Measurements from ENCODE around the gene CYP4V2. TPM values are rescaled to one million over a fixed set of nuclear protein-coding genes. Genes with fewer than 3 reads are reported as not detected.

The CYP4V2 gene
- polyA plus RNA-seq, 1 experiment = 4.2 TPM

DNA sequence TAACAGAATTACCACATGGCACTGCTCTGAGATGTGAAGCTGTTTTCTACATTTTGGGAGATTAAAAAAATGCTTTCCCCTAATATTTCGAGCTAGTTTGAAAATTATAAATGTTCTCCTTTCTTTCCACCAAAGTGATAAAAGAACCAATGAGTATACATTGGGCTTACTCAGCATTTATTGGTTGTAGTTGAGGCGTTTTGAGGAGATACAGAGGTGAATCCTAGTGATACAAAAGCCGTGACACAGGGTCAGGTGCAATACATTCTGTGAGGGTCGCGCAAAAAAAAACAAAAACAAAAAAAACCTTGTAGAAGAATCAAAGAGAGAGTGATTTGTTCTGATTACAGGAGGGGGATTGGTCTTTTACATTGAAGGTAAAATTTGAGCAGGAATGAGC is 32.4 kb upstream of the CYP4V2 start:
- Histone ChIP-seq H3K36me3 (ENCODE audit: control insufficient read depth, insufficient read depth, low read length) (no peaks in the 10 kb centered on the region), H3K27me3 (ENCODE audit: control insufficient read depth, insufficient read depth, low read length) (no peaks in the 10 kb centered on the region), H3K4me3 (ENCODE audit: low read depth, low read length) (no peak overlapping the region)
- DNase-seq (ENCODE audit: low read depth) = no peak
- CTCF ChIA-PET = no interaction called here
- TF ChIP-seq, protein P1, sequence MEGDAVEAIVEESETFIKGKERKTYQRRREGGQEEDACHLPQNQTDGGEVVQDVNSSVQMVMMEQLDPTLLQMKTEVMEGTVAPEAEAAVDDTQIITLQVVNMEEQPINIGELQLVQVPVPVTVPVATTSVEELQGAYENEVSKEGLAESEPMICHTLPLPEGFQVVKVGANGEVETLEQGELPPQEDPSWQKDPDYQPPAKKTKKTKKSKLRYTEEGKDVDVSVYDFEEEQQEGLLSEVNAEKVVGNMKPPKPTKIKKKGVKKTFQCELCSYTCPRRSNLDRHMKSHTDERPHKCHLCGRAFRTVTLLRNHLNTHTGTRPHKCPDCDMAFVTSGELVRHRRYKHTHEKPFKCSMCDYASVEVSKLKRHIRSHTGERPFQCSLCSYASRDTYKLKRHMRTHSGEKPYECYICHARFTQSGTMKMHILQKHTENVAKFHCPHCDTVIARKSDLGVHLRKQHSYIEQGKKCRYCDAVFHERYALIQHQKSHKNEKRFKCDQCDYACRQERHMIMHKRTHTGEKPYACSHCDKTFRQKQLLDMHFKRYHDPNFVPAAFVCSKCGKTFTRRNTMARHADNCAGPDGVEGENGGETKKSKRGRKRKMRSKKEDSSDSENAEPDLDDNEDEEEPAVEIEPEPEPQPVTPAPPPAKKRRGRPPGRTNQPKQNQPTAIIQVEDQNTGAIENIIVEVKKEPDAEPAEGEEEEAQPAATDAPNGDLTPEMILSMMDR (IDR thresholded peaks at IDR 0.05; ENCODE audit: insufficient read depth, low read depth, low read length) = no peak
- POLR2A ChIA-PET = no interaction called here

DNA sequence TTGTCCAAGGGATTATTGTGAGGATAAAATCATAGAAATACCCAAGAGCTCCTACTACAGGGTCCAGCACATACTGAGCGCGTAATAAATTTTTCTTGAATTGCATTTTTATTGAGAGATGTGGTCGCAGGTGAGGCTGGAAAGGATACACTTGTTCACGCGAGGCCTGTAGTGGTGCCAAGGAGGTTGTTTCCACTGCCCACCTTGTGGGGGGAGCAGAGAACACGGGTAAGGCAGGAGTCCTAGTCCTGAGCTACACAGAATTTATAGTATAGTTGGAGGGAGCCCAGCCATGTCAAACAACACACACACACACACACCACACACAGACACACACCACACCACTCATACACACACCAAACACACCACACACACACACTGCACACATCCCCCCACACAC is 31.8 kb upstream of the CYP4V2 start:
- Histone ChIP-seq H3K4me3 (ENCODE audit: low read depth, low read length) (no peak overlapping the region), H3K36me3 (ENCODE audit: control insufficient read depth, insufficient read depth, low read length) (no peaks in the 10 kb centered on the region), H3K27me3 (ENCODE audit: control insufficient read depth, insufficient read depth, low read length) (no peaks in the 10 kb centered on the region)
- POLR2A ChIA-PET = no interaction called here
- no peak for DNase-seq (ENCODE audit: low read depth)
- CTCF ChIA-PET = no interaction called here
- TF ChIP-seq, protein P1 (IDR thresholded peaks at IDR 0.05; ENCODE audit: insufficient read depth, low read depth, low read length) = no peak

DNA sequence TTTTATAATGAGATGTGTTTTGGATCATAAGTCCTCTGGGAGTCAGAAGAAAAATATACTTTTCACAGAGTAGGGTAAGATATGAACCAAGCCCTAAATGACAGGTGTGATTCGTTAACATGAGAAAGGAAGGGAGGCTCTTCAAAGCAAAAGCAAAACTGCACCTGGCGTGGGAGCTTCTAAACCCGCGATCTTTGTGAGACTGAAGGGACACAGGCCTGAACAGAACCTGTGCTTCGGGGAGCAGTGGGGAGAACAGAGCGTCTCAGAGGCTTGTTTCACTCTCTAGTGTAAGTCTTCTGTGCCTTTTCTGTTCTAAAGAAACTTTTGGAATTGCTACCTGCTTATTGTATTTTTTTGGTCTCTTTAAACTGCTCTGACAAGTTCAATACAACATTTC is 30.2 kb upstream of the CYP4V2 start:
- no peak for DNase-seq (ENCODE audit: low read depth)
- Histone ChIP-seq H3K4me3 (ENCODE audit: low read depth, low read length) (no peak overlapping the region), H3K27me3 (ENCODE audit: control insufficient read depth, insufficient read depth, low read length) (no peaks in the 10 kb centered on the region), H3K36me3 (ENCODE audit: control insufficient read depth, insufficient read depth, low read length) (no peaks in the 10 kb centered on the region)
- ChIA-PET POLR2A (no interaction called here), CTCF (no interaction called here)
- TF ChIP-seq, protein P1 (IDR thresholded peaks at IDR 0.05; ENCODE audit: insufficient read depth, low read depth, low read length) = no peak

DNA sequence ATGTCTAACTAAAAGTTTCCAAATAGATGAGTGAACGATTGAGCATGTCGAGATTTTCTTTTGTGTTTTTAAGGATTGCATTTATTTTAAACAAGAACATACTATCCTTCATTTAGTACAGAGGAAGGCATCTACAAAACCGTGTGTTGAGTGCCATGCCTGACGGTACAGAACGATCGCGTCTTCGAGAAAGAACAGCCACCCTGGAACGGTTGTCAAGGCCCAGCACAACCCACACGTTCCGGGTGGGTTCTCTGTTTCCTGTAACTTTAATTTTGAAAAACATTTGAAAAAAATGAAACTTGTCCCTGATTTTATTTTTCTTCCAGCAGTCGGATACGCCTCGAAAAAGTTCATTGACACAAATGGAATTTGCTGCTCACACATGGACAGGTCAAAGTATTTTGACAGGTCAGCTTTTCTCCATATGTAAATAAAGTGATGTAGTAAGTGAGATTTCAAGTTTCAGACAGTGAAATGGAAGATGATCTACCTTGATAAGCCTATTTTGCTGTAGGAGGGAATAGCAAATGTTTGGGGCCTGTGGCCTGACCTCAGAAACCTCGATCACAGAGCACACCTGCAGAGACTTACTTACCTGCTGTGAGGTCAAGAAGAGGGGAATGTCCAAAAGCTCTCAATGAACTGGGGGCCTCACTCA is 24.4 kb upstream of the CYP4V2 start:
- TF ChIP-seq, protein P1 (IDR thresholded peaks at IDR 0.05; ENCODE audit: insufficient read depth, low read depth, low read length) = no peak
- Histone ChIP-seq H3K27me3 (ENCODE audit: control insufficient read depth, insufficient read depth, low read length) (no peaks in the 10 kb centered on the region), H3K36me3 (ENCODE audit: control insufficient read depth, insufficient read depth, low read length) (no peaks in the 10 kb centered on the region), H3K4me3 (ENCODE audit: low read depth, low read length) (no peak overlapping the region)
- DNase-seq (ENCODE audit: low read depth) = no peak
- ChIA-PET POLR2A (no interaction called here), CTCF (no interaction called here)

DNA sequence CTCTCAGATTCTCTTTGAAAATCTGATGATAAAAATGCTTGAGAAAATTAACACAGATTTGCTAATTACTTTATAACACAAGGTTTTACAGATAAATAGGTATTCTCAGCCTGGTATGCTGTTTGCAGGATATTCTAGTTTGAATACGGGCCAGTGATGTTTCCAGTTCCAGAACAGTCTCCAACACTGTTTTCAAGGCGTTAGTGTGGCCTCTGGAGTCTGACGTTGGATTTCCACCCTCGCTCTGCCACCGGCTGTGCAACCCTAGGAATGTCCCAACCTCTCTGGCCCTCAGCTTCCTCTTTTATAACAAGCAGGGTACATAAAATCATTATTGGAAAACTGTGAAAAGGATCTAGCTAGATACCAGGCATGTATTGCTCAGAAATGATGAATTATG is 23.8 kb upstream of the CYP4V2 start:
- CTCF ChIA-PET = interaction anchor here (0.7 kb wide), 1 partner anchor 12 kb away, joined by 3 read pairs; no protein-coding TSS in a partner anchor
- Histone ChIP-seq H3K27me3 (ENCODE audit: control insufficient read depth, insufficient read depth, low read length) (no peaks in the 10 kb centered on the region), H3K4me3 (ENCODE audit: low read depth, low read length) (no peak overlapping the region), H3K36me3 (ENCODE audit: control insufficient read depth, insufficient read depth, low read length) (no peaks in the 10 kb centered on the region)
- TF ChIP-seq, protein P1 (IDR thresholded peaks at IDR 0.05; ENCODE audit: insufficient read depth, low read depth, low read length) = no peak
- POLR2A ChIA-PET = no interaction called here
- DNase-seq (ENCODE audit: low read depth) = no peak

Data from BJ (cell line).